Astrocyte (in vitro differentiated cells and primary cell): ENCODE measurements around the gene EPS8. TPM values are rescaled to one million over a fixed set of nuclear protein-coding genes. Genes with fewer than 3 reads are reported as not detected.

Experiments used
- DNase-seq: peaks from one replicate; pipeline ENCODE4 v3.0.0-alpha.2; 2010; ENCODE audit warnings: low read depth
- FAIRE-seq: peaks from 2 replicates; lab custom pipeline; 2011; peaks lifted over from hg19 to GRCh38; lab: Jason Lieb, UNC
- H2AFZ ChIP-seq: 2 replicates; pipeline ENCODE4 v1.6.0; 2012; ENCODE audit warnings: low read depth, low read length, inconsistent platforms
- H3K27ac ChIP-seq: 2 replicates; pipeline ENCODE4 v1.5.1; 2011; ENCODE audit warnings: low read depth, low read length, inconsistent platforms
- H3K27me3 ChIP-seq: 2 replicates; pipeline ENCODE4 v1.6.0; 2011; ENCODE audit warnings: low read length, inconsistent platforms; ENCODE audit not compliant: insufficient read depth
- H3K36me3 ChIP-seq: 2 replicates; pipeline ENCODE4 v1.5.1; 2011; ENCODE audit warnings: low read length, inconsistent platforms; ENCODE audit not compliant: insufficient read depth
- H3K4me1 ChIP-seq: 2 replicates; pipeline ENCODE4 v1.5.1; 2011; ENCODE audit warnings: low read length, inconsistent platforms; ENCODE audit not compliant: insufficient read depth
- H3K4me2 ChIP-seq: 2 replicates; pipeline ENCODE4 v1.6.0; 2012; ENCODE audit warnings: low read length, inconsistent platforms
- H3K4me3 ChIP-seq: 2 replicates; pipeline ENCODE4 v1.5.1; 2011; ENCODE audit warnings: low read depth, mild to moderate bottlenecking, low read length, inconsistent platforms; ENCODE audit not compliant: insufficient read depth
- H3K79me2 ChIP-seq: 2 replicates; pipeline ENCODE4 v1.6.0; 2012; ENCODE audit warnings: mild to moderate bottlenecking, low read length, inconsistent platforms; ENCODE audit not compliant: insufficient read depth
- H3K9ac ChIP-seq: 2 replicates; pipeline ENCODE4 v1.6.0; 2012; ENCODE audit warnings: mild to moderate bottlenecking, low read length, inconsistent platforms
- H3K9me3 ChIP-seq: 2 replicates; pipeline ENCODE4 v1.5.1; 2012; ENCODE audit warnings: low read depth, mild to moderate bottlenecking, low read length, inconsistent platforms; ENCODE audit not compliant: insufficient read depth
- H4K20me1 ChIP-seq: 2 replicates; pipeline ENCODE4 v1.6.0; 2012; ENCODE audit warnings: low read length, inconsistent platforms; ENCODE audit not compliant: insufficient read depth
- H3K27ac Mint-ChIP-seq: one replicate; pipeline ENCODE4 v1.8.0; 2021; ENCODE audit warnings: mild to moderate bottlenecking, mixed read lengths; ENCODE audit not compliant: unreplicated experiment
- H3K27me3 Mint-ChIP-seq: one replicate; pipeline ENCODE4 v1.8.0; 2021; ENCODE audit warnings: low read depth, mixed read lengths; ENCODE audit not compliant: unreplicated experiment
- H3K36me3 Mint-ChIP-seq: one replicate; pipeline ENCODE4 v1.8.0; 2021; ENCODE audit warnings: low read depth, mixed read lengths; ENCODE audit not compliant: unreplicated experiment
- H3K4me1 Mint-ChIP-seq: one replicate; pipeline ENCODE4 v1.8.0; 2021; ENCODE audit warnings: low read depth, mixed read lengths; ENCODE audit not compliant: unreplicated experiment
- H3K4me3 Mint-ChIP-seq: one replicate; pipeline ENCODE4 v1.8.0; 2021; ENCODE audit warnings: mild to moderate bottlenecking, moderate library complexity, mixed read lengths; ENCODE audit not compliant: unreplicated experiment
- H3K9me3 Mint-ChIP-seq: one replicate; pipeline ENCODE4 v1.8.0; 2021; ENCODE audit warnings: mild to moderate bottlenecking, mixed read lengths; ENCODE audit not compliant: unreplicated experiment
- CTCF ChIP-seq: IDR thresholded peaks from 2 replicates; pipeline ENCODE4 v1.5.1; 2011; ENCODE audit warnings: low read depth, mild to moderate bottlenecking, inconsistent platforms, low read length, moderate library complexity; ENCODE audit not compliant: insufficient read depth
- EZH2 ChIP-seq: IDR thresholded peaks from 2 replicates; pipeline ENCODE4 v1.6.1; 2012; ENCODE audit warnings: mild to moderate bottlenecking, low read length, inconsistent platforms; ENCODE audit not compliant: insufficient read depth
- total RNA-seq: library from RNA; stranded (reverse); gene quantifications from 2 replicates; pipeline ENCODE4 v1.2.1, GENCODE V29; 2021

Gene EPS8
- total RNA-seq, 1 donor from 2014 or later = 31.8 TPM

- H2AFZ ChIP-seq = no peak overlapping the region
- no peak overlapping the region for H3K27ac ChIP-seq
- peaks cover 2% of the 10 kb centered on the region for H3K79me2 ChIP-seq
- Mint-ChIP-seq H3K27me3 (no peaks in the 10 kb centered on the region), H3K9me3 (no peaks in the 10 kb centered on the region), H3K36me3 (no peaks in the 10 kb centered on the region), H3K27ac (no peak overlapping the region), H3K4me1 (peaks cover 5% of the 10 kb centered on the region), H3K4me3 (no peak overlapping the region)
- no peaks in the 10 kb centered on the region for H4K20me1 ChIP-seq
- FAIRE-seq (no peak), DNase-seq (no peak)
- no peaks in the 10 kb centered on the region for H3K4me1 ChIP-seq
- H3K36me3 ChIP-seq = peaks cover 6% of the 10 kb centered on the region
- no peaks in the 10 kb centered on the region for H3K27me3 ChIP-seq
- H3K4me3 ChIP-seq = no peak overlapping the region
- no peak overlapping the region for H3K4me2 ChIP-seq
- no peak overlapping the region for H3K9ac ChIP-seq
- no peaks in the 10 kb centered on the region for H3K9me3 ChIP-seq
- no peak for TF ChIP-seq CTCF
- TF ChIP-seq EZH2 = no peak
Measured at GRCh38 chr12:15670756-15671155, 118.4 kb downstream of the EPS8 start.

GRCh38 chr12:15669256-15669948, 119.8 kb downstream of the EPS8 start:
- Mint-ChIP-seq H3K27me3 (no peaks in the 10 kb centered on the region), H3K4me1 (peaks cover 5% of the 10 kb centered on the region), H3K27ac (no peak overlapping the region), H3K9me3 (no peaks in the 10 kb centered on the region), H3K36me3 (no peaks in the 10 kb centered on the region), H3K4me3 (no peak overlapping the region)
- H3K4me3 ChIP-seq = no peak overlapping the region
- FAIRE-seq = peak; percentile 66
- TF ChIP-seq CTCF (no peak), EZH2 (no peak)
- H3K9me3 ChIP-seq = no peaks in the 10 kb centered on the region
- no peaks in the 10 kb centered on the region for H3K79me2 ChIP-seq
- no peaks in the 10 kb centered on the region for H4K20me1 ChIP-seq
- no peak overlapping the region for H2AFZ ChIP-seq
- no peak overlapping the region for H3K9ac ChIP-seq
- H3K27me3 ChIP-seq = no peaks in the 10 kb centered on the region
- no peak overlapping the region for H3K27ac ChIP-seq
- H3K4me2 ChIP-seq = no peak overlapping the region
- H3K4me1 ChIP-seq = peaks cover 3% of the 10 kb centered on the region
- H3K36me3 ChIP-seq = peaks cover 6% of the 10 kb centered on the region
- peak; percentile 33 for DNase-seq

GRCh38 chr12:15664491-15664890, 124.7 kb downstream of the EPS8 start:
- Mint-ChIP-seq H3K27ac (no peak overlapping the region), H3K4me1 (peaks cover 12% of the 10 kb centered on the region), H3K9me3 (no peaks in the 10 kb centered on the region), H3K36me3 (peaks cover 4% of the 10 kb centered on the region), H3K4me3 (no peak overlapping the region), H3K27me3 (no peaks in the 10 kb centered on the region)
- Histone ChIP-seq H3K79me2 (no peaks in the 10 kb centered on the region), H3K9me3 (no peaks in the 10 kb centered on the region), H3K36me3 (peaks cover 10% of the 10 kb centered on the region), H3K27ac (no peak overlapping the region), H3K4me1 (peaks cover 18% of the 10 kb centered on the region), H3K4me3 (no peak overlapping the region), H4K20me1 (no peaks in the 10 kb centered on the region), H2AFZ (no peak overlapping the region), H3K4me2 (no peak overlapping the region), H3K27me3 (no peaks in the 10 kb centered on the region), H3K9ac (no peak overlapping the region)
- DNase-seq (peak; percentile 73), FAIRE-seq (no peak)
- TF ChIP-seq CTCF (no peak), EZH2 (no peak)
